Naive thymus-derived CD8-positive, alpha-beta T cell (primary cell): ENCODE measurements around the gene ARMC8. TPM values are rescaled to one million over a fixed set of nuclear protein-coding genes. Genes with fewer than 3 reads are reported as not detected.

Experiments
- ATAC-seq, 2 donors: fragments of 150-1000 bp; cut with Tn5 transposase in 1 of 2; sonication (Bioruptor Pico), chemical (Tn5 transposase) in 1 of 2; 1 replicate in 1 of 2; 2 replicates in 1 of 2; pipeline ENCODE4 v1.10.0; 2021; ENCODE audit warnings: mild to moderate bottlenecking in 2 of 2, moderate library complexity in 2 of 2
- POLR2A ChIA-PET: fragments of 350-600 bp; sonication (Branson Sonifier 250); formaldehyde crosslinking; loops from one replicate; lab custom pipeline; 2021; ENCODE audit warnings: antibody characterized with exemption; lab: Charles Lee
- DNase-seq, 10 donors: peaks; one replicate each; pipeline versions ENCODE4 v3.0.0 to v3.0.0-alpha.2; 2020 to 2022
- H3K27ac Mint-ChIP-seq, 10 donors: one replicate each; pipeline ENCODE4 v1.8.0; 2020 to 2022; ENCODE audit warnings: mild to moderate bottlenecking in 10 of 10, mixed read lengths in 10 of 10, moderate library complexity in 4 of 10, inconsistent platforms in 1 of 10
- H3K27me3 Mint-ChIP-seq, 5 donors: one replicate each; pipeline ENCODE4 v1.8.0; 2021 to 2022; ENCODE audit warnings: mixed read lengths in 5 of 5
- H3K36me3 Mint-ChIP-seq, 3 donors: one replicate each; pipeline ENCODE4 v1.8.0; 2020 to 2022; ENCODE audit warnings: mixed read lengths in 3 of 3, mild to moderate bottlenecking in 2 of 3, inconsistent platforms in 1 of 3
- H3K4me1 Mint-ChIP-seq, 4 donors: one replicate each; pipeline ENCODE4 v1.8.0; 2021 to 2022; ENCODE audit warnings: mixed read lengths in 4 of 4
- H3K4me3 Mint-ChIP-seq, 10 donors: one replicate each; pipeline ENCODE4 v1.8.0; 2020 to 2022; ENCODE audit warnings: mild to moderate bottlenecking in 10 of 10, mixed read lengths in 10 of 10, moderate library complexity in 6 of 10, inconsistent platforms in 1 of 10
- H3K9me3 Mint-ChIP-seq, 9 donors: one replicate each; pipeline ENCODE4 v1.8.0; 2020 to 2022; ENCODE audit warnings: mixed read lengths in 9 of 9, mild to moderate bottlenecking in 3 of 9, inconsistent platforms in 1 of 9, moderate library complexity in 1 of 9
- polyA plus RNA-seq, 3 donors: library from polyadenylated mRNA; unstranded; fragments of 300-500 nt; fragmentation: Illumina TruSeq; gene quantifications; one replicate each; pipeline ENCODE4 v1.2.3, GENCODE V29; 2021
- total RNA-seq, 8 experiments: library from RNA in 2 of 8; stranded (reverse) in 2 of 8; gene quantifications; one replicate each; pipeline ENCODE4 v1.2.3 and lab custom pipeline; 2021 to 2026

The ARMC8 gene
- total and polyA plus RNA-seq, 5 experiments from 2014 or later = 40.8 to 75.0 (median 55.7) TPM

DNA sequence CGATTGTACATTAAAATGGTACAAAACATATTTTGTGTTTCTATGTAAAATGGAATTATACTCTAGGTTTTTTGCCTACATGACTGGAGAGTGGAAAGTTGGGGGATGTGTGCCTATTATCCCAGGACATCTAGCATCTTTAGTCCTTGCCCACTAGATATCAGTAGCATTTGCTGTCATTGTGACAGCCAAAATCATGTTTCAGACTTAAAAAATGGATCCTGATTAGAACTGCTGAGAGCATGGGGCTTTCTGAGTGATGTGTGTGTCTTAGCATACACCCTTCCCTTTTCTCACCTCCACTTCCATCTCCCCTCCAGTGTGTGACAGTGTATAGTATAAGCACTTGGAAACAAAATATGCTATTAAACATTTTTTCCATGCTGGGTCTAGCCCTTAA is 13.3 kb downstream of the ARMC8 start:
- no peak overlapping the region for H3K4me3 Mint-ChIP-seq
- peaks cover 22 to 78% (median 74%) of the 10 kb centered on the region in 4 donors for H3K4me1 Mint-ChIP-seq
- POLR2A ChIA-PET = interaction anchor here (0.8 kb wide), 1 partner anchor 27 kb away, joined by 3 read pairs; no protein-coding TSS in a partner anchor
- H3K36me3 Mint-ChIP-seq = peaks cover 0 to 21% (median 8%) of the 10 kb centered on the region in 3 donors
- no peak overlapping the region for H3K27ac Mint-ChIP-seq
- ATAC-seq = no peak
- no peak for DNase-seq
- H3K27me3 Mint-ChIP-seq = no peaks in the 10 kb centered on the region
- H3K9me3 Mint-ChIP-seq = no peaks in the 10 kb centered on the region

DNA sequence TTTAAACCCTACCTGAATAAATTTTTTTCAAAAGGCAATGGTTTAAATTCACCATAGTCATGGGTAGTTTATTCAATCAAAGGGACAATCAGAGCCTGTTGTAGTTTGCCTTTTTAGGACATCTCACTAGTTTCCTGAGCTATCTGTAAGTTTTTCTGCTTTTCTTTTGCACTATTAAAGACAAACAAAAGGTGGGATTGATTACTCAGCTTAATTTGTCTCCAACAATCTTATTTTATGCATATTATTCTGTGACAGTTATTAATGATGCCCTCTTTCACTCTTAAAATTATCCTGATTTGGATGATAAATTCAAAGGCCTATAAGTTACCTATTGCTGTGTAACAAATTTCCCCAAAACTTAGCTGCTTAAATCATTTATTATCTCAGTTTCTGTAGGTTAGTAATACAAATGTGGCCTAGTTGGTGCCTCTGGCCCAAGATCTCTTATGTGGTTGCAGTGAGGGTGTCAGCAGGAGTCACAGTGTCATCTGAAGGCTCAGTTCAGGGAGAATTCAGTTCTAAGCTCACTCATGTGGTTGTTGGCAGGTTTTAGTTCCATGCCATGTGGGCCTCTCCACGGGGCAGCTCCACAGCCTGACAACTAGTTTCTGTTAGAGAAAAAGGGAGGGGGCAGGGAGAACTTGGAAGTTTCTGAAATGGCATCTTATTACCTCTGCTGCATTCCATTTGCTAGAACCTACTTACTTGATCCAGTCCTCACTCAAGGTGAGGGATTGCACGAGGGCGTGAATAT is 16.0 kb downstream of the ARMC8 start:
- Mint-ChIP-seq H3K9me3 (no peaks in the 10 kb centered on the region), H3K27ac (peak overlapping the region in 5 of 10 donors; percentile 29 to 82 (median 51)), H3K36me3 (peaks cover 4 to 28% (median 11%) of the 10 kb centered on the region in 3 donors), H3K4me3 (peak overlapping the region in 1 of 10 donors; percentile 1), H3K27me3 (no peaks in the 10 kb centered on the region), H3K4me1 (peaks cover 26 to 75% (median 72%) of the 10 kb centered on the region in 4 donors)
- ATAC-seq (no peak), DNase-seq (no peak)
- POLR2A ChIA-PET = no interaction called here

DNA sequence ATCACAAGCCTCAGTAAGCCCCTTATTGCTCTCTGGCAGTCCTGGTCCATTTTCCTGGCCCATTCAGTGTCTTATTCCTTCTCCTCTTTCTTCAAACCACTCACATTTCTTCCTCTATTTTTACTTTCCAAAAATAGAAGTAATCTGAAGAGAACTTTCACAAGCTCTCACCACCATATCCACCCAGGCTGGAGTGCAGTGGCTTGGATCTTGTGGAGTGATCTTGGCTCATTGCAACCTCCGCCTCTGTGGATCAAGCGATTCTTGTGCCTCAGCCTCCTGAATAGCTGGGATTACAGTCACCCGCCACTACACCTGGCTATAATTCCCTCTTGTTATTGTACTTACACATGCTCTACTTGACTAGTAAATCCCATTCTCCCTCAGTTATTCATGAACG is 16.8 kb downstream of the ARMC8 start:
- ATAC-seq = no peak
- no peaks in the 10 kb centered on the region for H3K9me3 Mint-ChIP-seq
- no peak for DNase-seq
- H3K36me3 Mint-ChIP-seq = peaks cover 4 to 30% (median 11%) of the 10 kb centered on the region in 3 donors
- peak overlapping the region in 1 of 10 donors; percentile 1 for H3K4me3 Mint-ChIP-seq
- H3K27ac Mint-ChIP-seq = peak overlapping the region in 4 of 10 donors; percentile 8 to 37 (median 22)
- peaks cover 26 to 79% (median 72%) of the 10 kb centered on the region in 4 donors for H3K4me1 Mint-ChIP-seq
- POLR2A ChIA-PET = no interaction called here
- no peaks in the 10 kb centered on the region for H3K27me3 Mint-ChIP-seq

DNA sequence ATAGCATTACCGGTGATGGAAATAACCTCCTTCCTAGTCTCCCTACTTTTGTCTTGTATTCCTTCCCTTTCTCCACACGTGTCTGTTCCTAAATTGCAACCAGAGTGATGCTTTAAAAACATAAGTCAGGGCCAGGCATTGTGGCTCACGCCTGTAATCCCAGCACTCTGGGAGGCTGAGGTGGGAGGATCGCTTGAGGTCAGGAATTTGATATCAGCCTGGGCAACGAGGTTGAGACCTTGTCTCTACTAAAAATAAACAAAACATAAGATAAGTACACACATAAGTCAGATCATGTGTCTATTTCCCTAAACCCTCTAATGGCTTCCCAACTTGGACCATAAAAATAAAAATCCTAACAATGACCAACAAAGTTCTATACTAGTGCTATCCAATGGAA is 18.4 kb downstream of the ARMC8 start:
- Mint-ChIP-seq H3K9me3 (no peaks in the 10 kb centered on the region), H3K4me1 (peaks cover 22 to 70% (median 61%) of the 10 kb centered on the region in 4 donors)
- POLR2A ChIA-PET = no interaction called here

DNA sequence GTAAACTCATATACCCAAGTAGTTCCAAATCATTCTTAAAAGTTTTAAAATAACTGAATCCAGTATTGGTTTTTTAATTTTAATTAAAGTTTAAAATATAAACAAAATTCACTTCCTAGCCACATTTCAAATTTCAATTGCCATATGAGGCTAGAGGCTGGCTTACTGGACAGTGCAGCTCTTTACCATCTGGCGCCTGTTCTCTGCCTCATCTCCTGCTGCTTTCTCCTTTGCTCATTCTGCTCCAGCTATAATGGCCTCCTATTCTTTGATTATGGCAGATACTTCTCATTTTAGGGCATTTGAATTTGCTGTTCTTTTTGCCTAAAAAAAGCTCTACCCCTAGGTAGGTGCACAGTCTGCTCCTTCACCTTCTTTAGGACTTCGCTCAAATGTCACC is 19.1 kb downstream of the ARMC8 start:
- ATAC-seq = no peak
- no peak overlapping the region for H3K4me3 Mint-ChIP-seq

More for the DNA sequence above, 18.4 kb downstream of the ARMC8 start:
- peaks cover 4 to 37% (median 17%) of the 10 kb centered on the region in 3 donors for H3K36me3 Mint-ChIP-seq
- peak overlapping the region in 2 of 10 donors; percentile 10 to 34 for H3K4me3 Mint-ChIP-seq
- DNase-seq (no peak), ATAC-seq (no peak)
- peak overlapping the region in 1 of 10 donors; percentile 49 for H3K27ac Mint-ChIP-seq
- no peaks in the 10 kb centered on the region for H3K27me3 Mint-ChIP-seq

DNA sequence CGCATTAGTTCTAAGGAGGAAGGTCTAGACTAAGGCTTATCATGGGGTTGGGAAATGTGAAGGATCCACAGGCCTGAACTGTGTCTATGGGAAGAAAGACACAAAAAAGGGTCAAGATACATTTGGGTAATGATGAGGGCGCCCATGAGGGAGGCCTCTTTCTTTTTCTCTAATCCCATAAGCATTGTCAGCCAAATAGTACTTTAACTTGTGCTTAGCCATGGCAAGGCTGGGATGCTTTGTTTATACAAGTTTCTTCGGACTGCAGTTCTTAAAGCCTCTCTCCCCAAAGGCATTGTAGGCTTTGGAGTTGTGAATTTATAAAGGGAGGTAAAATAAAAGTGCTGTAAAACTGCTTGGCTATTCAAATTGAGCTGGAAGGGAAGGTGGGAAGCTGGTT is 23.4 kb downstream of the ARMC8 start:
- ATAC-seq (no peak), DNase-seq (no peak)
- POLR2A ChIA-PET = no interaction called here
- H3K4me1 Mint-ChIP-seq = peaks cover 15 to 51% (median 33%) of the 10 kb centered on the region in 4 donors
- H3K36me3 Mint-ChIP-seq = peaks cover 4 to 69% (median 26%) of the 10 kb centered on the region in 3 donors
- peak overlapping the region in 1 of 10 donors; percentile 19 for H3K27ac Mint-ChIP-seq
- no peaks in the 10 kb centered on the region for H3K9me3 Mint-ChIP-seq
- H3K27me3 Mint-ChIP-seq = no peaks in the 10 kb centered on the region
- no peak overlapping the region for H3K4me3 Mint-ChIP-seq

More for the DNA sequence above, 19.1 kb downstream of the ARMC8 start:
- DNase-seq = no peak
- H3K27ac Mint-ChIP-seq = peak overlapping the region in 2 of 10 donors; percentile 2 to 38
- H3K36me3 Mint-ChIP-seq = peaks cover 4 to 39% (median 17%) of the 10 kb centered on the region in 3 donors
- no peaks in the 10 kb centered on the region for H3K27me3 Mint-ChIP-seq
- POLR2A ChIA-PET = no interaction called here
- peaks cover 24 to 67% (median 58%) of the 10 kb centered on the region in 4 donors for H3K4me1 Mint-ChIP-seq
- no peaks in the 10 kb centered on the region for H3K9me3 Mint-ChIP-seq

DNA sequence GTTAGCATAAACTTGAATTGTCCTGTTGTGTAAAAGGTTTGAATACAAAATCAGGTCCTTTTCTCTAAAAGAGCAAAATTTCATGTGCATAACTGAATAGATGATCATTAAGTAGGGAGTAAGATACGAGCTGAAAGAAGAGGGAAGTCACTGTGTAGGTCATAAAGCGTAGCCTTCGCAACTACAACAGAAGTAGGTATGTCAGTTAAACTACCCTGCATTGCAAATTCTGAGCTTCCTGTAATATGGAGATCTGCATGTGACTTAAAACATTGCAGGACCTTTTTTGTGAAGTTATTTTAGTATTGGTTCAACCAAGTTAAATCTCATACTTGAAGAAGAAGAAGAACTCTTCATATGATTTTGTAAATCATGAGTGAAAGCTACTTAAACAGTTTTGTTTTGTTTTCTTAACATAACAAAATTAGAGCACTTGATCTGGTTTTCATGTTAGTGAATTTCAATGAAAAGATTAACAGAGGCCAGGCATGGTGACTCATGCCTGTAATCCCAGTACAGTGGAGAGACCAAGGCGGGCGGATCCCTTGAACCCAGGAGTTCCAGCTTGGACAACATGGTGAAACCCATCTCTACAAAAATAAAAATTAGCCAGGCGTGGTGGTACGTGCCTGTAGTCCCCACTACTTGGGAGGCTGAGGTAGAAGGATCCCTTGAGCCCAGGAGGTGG is 26.4 kb downstream of the ARMC8 start:
- peaks cover 0 to 61% (median 15%) of the 10 kb centered on the region in 3 donors for H3K36me3 Mint-ChIP-seq
- POLR2A ChIA-PET = interaction anchor here (0.6 kb wide), 1 partner anchor 19 kb away, joined by 5 read pairs; no protein-coding TSS in a partner anchor
- H3K27me3 Mint-ChIP-seq = no peaks in the 10 kb centered on the region
- H3K9me3 Mint-ChIP-seq = no peaks in the 10 kb centered on the region
- no peak for ATAC-seq
- H3K4me1 Mint-ChIP-seq = peaks cover 14 to 48% (median 24%) of the 10 kb centered on the region in 4 donors
- DNase-seq = no peak
- H3K27ac Mint-ChIP-seq = peak overlapping the region in 2 of 10 donors; percentile 38 to 74
- H3K4me3 Mint-ChIP-seq = no peak overlapping the region

DNA sequence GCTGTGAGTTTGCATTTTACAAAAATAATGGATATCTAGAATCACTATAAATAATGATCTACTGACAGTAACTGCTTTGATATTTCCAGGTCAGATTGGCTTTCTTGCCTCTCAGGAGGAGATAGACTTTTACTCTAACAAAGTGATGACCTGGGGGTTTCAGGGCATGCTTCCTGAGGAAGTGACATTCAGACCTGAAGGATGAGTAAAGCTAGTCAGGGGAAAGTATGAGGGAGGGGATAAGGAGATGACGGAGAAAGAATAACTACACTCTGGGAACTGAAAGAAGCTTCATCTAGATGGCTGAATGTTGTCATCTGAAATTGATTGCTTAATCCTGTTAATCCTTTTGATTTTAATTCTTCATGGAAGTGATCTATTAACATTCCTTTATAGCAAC is 32.2 kb downstream of the ARMC8 start:
- POLR2A ChIA-PET = no interaction called here
- Mint-ChIP-seq H3K27ac (peak overlapping the region in 9 of 10 donors; percentile 3 to 75 (median 12)), H3K4me1 (peaks cover 21 to 52% (median 50%) of the 10 kb centered on the region in 4 donors), H3K36me3 (peaks cover 4 to 52% (median 18%) of the 10 kb centered on the region in 3 donors), H3K9me3 (no peaks in the 10 kb centered on the region), H3K4me3 (no peak overlapping the region), H3K27me3 (no peaks in the 10 kb centered on the region)
- ATAC-seq (no peak), DNase-seq (no peak)

DNA sequence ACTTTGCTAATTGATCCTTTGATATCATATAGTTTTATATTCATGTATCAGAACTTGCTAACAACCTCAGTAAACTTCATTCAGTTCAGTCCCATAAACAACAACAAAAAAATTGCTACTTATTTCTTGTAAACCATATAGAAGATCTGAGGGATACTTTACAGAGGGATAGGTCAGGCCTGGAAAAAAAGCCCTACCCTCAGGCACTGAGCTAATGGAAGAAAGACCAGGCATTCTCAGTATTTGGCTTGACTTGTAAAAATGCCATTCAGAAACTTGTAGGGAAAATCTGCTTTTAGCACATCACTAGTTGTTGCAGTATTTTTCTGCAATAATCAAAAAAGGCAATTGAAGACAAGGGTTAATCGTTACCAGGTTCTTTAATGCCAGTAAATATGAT is 33.1 kb downstream of the ARMC8 start:
- no peaks in the 10 kb centered on the region for H3K9me3 Mint-ChIP-seq
- ATAC-seq = no peak
- peaks cover 4 to 54% (median 22%) of the 10 kb centered on the region in 3 donors for H3K36me3 Mint-ChIP-seq
- POLR2A ChIA-PET = interaction anchor here (0.6 kb wide), 1 partner anchor 66 kb away, joined by 3 read pairs; no protein-coding TSS in a partner anchor
- H3K27me3 Mint-ChIP-seq = no peaks in the 10 kb centered on the region
- H3K27ac Mint-ChIP-seq = peak overlapping the region in 5 of 10 donors; percentile 6 to 75 (median 54)
- no peak for DNase-seq
- no peak overlapping the region for H3K4me3 Mint-ChIP-seq
- peaks cover 21 to 52% (median 50%) of the 10 kb centered on the region in 4 donors for H3K4me1 Mint-ChIP-seq

DNA sequence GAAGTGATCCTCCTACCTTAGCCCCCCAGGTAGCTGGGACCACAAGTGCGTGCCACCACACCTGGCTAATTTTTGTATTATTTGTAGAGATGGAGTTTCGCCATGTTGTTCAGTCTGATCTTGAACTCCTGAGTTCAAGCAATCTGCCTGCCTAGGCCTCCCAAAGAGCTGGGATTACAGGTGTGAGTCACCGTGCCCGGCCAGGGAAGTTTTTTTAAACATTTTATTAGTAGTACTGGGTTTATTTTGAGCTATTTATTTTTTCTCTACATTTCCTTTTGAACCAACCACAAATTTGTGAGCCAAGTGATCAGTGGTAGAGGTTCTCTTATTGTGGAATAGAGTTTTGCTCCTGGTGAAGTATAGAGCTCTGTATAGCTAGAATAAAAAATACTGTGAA is 33.7 kb downstream of the ARMC8 start:
- Mint-ChIP-seq H3K36me3 (peaks cover 4 to 58% (median 26%) of the 10 kb centered on the region in 3 donors), H3K27ac (peak overlapping the region in 8 of 10 donors; percentile 15 to 82 (median 62)), H3K4me1 (peaks cover 21 to 52% (median 50%) of the 10 kb centered on the region in 4 donors), H3K9me3 (no peaks in the 10 kb centered on the region), H3K4me3 (no peak overlapping the region), H3K27me3 (no peaks in the 10 kb centered on the region)
- ATAC-seq = no peak
- no peak for DNase-seq
- POLR2A ChIA-PET = interaction anchor here (0.6 kb wide), 1 partner anchor 67 kb away, joined by 3 read pairs; no protein-coding TSS in a partner anchor

DNA sequence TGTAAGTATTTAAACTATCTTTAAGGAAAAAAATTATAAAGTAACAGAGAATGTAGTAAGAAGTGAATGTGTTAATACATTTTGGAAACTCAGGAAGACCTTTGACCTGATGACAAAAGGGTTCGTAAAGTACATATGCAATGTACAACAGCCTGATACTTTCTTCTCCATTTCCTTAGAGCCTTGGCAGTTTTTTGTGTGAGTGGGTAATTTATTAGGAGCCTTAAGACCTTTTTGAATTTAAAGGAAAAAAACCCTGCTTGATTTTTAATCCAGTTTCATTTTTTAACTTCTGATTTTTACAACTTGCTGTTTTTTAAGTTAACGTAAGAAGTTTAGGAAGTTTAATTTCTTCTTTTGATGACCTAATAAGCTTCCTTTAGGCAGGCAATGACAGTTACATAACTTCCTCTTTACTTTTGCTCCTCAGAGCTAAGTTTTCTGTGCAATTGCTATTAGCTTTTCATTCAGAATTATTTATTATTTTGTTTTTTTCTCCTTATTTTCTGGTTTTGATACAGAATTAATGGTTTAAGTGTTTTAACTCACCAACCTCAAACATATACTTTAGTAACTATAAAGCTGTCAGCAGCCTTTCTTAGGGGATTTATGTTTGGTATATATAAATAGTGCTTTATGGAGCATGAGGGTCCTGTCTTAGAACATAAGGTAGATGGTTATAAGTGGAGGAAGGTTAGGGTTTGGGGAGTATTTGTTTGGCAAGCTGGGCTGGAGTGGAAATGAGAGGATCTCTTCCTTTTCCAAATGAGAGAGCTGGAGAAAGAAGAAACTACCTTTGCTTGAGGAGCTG is 35.2 kb downstream of the ARMC8 start:
- Mint-ChIP-seq H3K4me1 (peaks cover 23 to 55% (median 50%) of the 10 kb centered on the region in 4 donors), H3K36me3 (peaks cover 4 to 68% (median 31%) of the 10 kb centered on the region in 3 donors), H3K4me3 (peak overlapping the region in 3 of 10 donors; percentile 4 to 19 (median 13)), H3K27me3 (no peaks in the 10 kb centered on the region), H3K27ac (peak overlapping the region in 9 of 10 donors; percentile 53 to 93 (median 77)), H3K9me3 (no peaks in the 10 kb centered on the region)
- DNase-seq (peak in 1 of 10 donors; percentile 4), ATAC-seq (no peak)
- POLR2A ChIA-PET = no interaction called here

DNA sequence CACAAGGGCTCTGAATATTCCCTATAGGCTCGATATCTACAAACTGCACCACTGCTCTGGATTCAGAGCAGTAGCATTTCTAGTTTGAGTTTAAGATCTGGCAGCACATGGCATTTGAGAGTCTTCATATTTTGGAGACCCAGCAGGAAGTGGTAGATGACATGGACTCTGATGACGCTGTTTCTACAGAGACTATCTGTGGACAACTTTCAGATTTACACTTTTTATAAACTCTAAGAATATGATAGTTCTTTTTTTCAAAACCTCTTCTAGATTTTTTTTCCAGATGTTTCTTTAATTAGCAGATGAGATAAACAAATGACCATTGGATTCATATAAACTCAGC is 35.8 kb downstream of the ARMC8 start:
- Mint-ChIP-seq H3K36me3 (peaks cover 4 to 68% (median 31%) of the 10 kb centered on the region in 3 donors), H3K27ac (peak overlapping the region in 9 of 10 donors; percentile 53 to 93 (median 77)), H3K27me3 (no peaks in the 10 kb centered on the region), H3K4me1 (peaks cover 21 to 50% (median 46%) of the 10 kb centered on the region in 4 donors), H3K4me3 (peak overlapping the region in 2 of 10 donors; percentile 4 to 19), H3K9me3 (no peaks in the 10 kb centered on the region)
- DNase-seq (peak in 3 of 10 donors; percentile 5 to 26 (median 20)), ATAC-seq (peak in 1 of 2 donors; percentile 88)
- POLR2A ChIA-PET = no interaction called here
